GM20000 (cell line): ENCODE measurements around the gene TOX2.
A peak's percentile ranks its signal among the peaks of the same experiment; 100 is the strongest.

Experiments
- DNase-seq: peaks from one replicate; pipeline ENCODE4 v3.0.0; 2012; ENCODE audit warnings: low spot score
- CTCF ChIP-seq: IDR thresholded peaks from 2 replicates; pipeline ENCODE4 v1.5.1; 2012; ENCODE audit warnings: mild to moderate bottlenecking, control low read depth; ENCODE audit errors: extremely low read depth, missing control alignments

The TOX2 gene

GRCh38 chr20:43940518-43941225 is 26.0 kb downstream of the TOX2 start:
- no peak for DNase-seq

GRCh38 chr20:43941476-43942200 is 27.0 kb downstream of the TOX2 start:
- DNase-seq: peak; percentile 53
- no peak for TF ChIP-seq CTCF

More at GRCh38 chr20:43940518-43941225, 26.0 kb downstream of the TOX2 start:
- TF ChIP-seq CTCF: no peak

GRCh38 chr20:43942201-43942590 is 27.5 kb downstream of the TOX2 start:
- no peak for TF ChIP-seq CTCF
- no peak for DNase-seq

- peak; percentile 77 for DNase-seq
- TF ChIP-seq CTCF: no peak
Measured at GRCh38 chr20:43942667-43943285, 28.1 kb downstream of the TOX2 start.

- DNase-seq: no peak
- TF ChIP-seq CTCF: no peak
Measured at GRCh38 chr20:43943725-43944124, 29.1 kb downstream of the TOX2 start.

GRCh38 chr20:43944653-43945235 is 30.1 kb downstream of the TOX2 start:
- no peak for DNase-seq
- no peak for TF ChIP-seq CTCF
